Muscle layer of colon (tissue), 2 donors: ENCODE data around the gene RRBP1.

Experiments used
- H3K27ac ChIP-seq: one replicate; pipeline ENCODE4 v1.7.0; 2013; ENCODE audit warnings: low read depth, mild to moderate bottlenecking, low read length, moderate library complexity
- H3K27me3 ChIP-seq, 2 donors: one replicate each; pipeline ENCODE4 v1.7.0; 2013; ENCODE audit warnings: low read length in 2 of 2, mild to moderate bottlenecking in 2 of 2; ENCODE audit not compliant: insufficient read depth in 2 of 2, control insufficient read depth in 1 of 2
- H3K36me3 ChIP-seq: one replicate; pipeline ENCODE4 v1.7.0; 2013; ENCODE audit warnings: mild to moderate bottlenecking, low read length; ENCODE audit not compliant: insufficient read depth
- H3K4me1 ChIP-seq: one replicate; pipeline ENCODE4 v1.7.0; 2013; ENCODE audit warnings: mild to moderate bottlenecking, low read length; ENCODE audit not compliant: insufficient read depth
- H3K4me3 ChIP-seq, 2 donors: one replicate each; pipeline ENCODE4 v1.7.0; 2013; ENCODE audit warnings: low read length in 2 of 2, low read depth in 1 of 2, mild to moderate bottlenecking in 1 of 2, moderate library complexity in 1 of 2
- H3K9ac ChIP-seq: one replicate; pipeline ENCODE4 v1.7.0; 2013; ENCODE audit warnings: low read length
- H3K9me3 ChIP-seq: one replicate; pipeline ENCODE4 v1.7.0; 2013; ENCODE audit warnings: mild to moderate bottlenecking, low read length
- donor health status: abdominal sarcoma.
- donor health status: Adenocarcinoma of cecum.

The RRBP1 gene

DNA sequence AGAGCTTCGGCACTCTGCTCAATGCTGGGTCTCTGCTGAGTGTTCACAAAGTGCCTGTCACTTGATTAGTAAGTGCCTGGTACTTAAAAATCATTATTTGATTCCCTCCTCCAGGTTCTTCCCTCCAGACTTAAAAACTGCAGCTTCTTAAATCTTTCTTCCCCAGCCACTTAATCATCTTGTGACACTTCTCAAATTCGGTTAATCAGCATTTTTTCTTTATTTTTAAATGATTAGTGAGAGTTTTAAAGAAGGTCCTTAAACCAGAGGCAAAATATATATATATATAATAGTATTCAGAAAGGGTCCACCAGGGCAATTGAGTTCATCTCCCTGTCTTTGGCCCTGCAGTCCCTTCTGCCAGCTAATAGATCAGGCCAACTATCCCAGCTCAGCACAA is 9.7 kb upstream of the RRBP1 start:
- H3K9me3 ChIP-seq: no peaks in the 10 kb centered on the region
- no peak overlapping the region for H3K9ac ChIP-seq
- no peaks in the 10 kb centered on the region for H3K36me3 ChIP-seq
- no peak overlapping the region for H3K4me3 ChIP-seq
- H3K4me1 ChIP-seq: no peaks in the 10 kb centered on the region
- no peak overlapping the region for H3K27ac ChIP-seq
- no peaks in the 10 kb centered on the region for H3K27me3 ChIP-seq

DNA sequence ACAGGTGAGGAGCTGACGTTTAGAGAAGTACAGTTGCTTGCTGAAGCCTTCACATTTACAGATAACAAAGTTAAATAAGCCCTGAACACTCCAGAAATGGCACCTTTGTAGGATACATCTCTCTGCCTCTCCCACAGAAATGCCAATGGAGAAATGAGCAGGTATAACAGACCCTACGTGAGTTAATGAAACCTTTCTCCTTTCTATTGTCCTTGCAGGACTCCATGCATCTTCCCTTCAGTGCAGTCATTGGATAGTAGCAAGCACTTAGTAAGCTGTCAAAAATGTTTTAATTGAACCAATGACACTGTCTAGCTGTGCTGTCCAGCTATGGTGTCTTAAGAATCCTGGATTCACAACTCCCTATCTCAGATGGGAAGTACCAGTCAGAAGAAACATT is 8.1 kb upstream of the RRBP1 start:
- Histone ChIP-seq H3K9ac (no peak overlapping the region), H3K4me3 (no peak overlapping the region), H3K27me3 (no peaks in the 10 kb centered on the region), H3K27ac (no peak overlapping the region), H3K9me3 (no peaks in the 10 kb centered on the region), H3K36me3 (no peaks in the 10 kb centered on the region), H3K4me1 (no peaks in the 10 kb centered on the region)

- H3K4me3 ChIP-seq: no peak overlapping the region
- no peaks in the 10 kb centered on the region for H3K4me1 ChIP-seq
- no peak overlapping the region for H3K27ac ChIP-seq
- no peaks in the 10 kb centered on the region for H3K36me3 ChIP-seq
- H3K9me3 ChIP-seq: no peaks in the 10 kb centered on the region
- no peak overlapping the region for H3K9ac ChIP-seq
- no peaks in the 10 kb centered on the region for H3K27me3 ChIP-seq
Measured at GRCh38 chr20:17688965-17689364, 6.9 kb upstream of the RRBP1 start.

DNA sequence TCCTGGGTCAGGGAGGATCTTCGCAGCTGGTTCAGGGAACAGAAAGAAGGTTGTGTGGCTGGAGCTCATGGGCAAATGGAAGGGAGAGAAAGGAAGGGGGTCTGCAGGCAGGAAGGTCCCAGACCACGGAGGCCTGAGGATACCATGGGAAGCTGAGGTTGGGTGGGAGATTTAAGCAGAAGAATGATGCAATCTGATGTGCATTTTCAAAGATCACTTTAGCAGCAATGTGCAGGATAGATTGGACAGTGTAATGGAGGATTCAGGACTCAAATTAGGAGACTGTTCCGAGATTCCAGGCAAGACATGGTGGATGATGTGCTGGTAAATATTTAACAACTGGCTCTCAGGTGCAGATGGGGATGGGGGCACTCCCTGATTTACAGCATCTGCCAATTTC is 5.8 kb upstream of the RRBP1 start:
- H3K27me3 ChIP-seq: no peaks in the 10 kb centered on the region
- no peaks in the 10 kb centered on the region for H3K9me3 ChIP-seq
- peaks cover 1% of the 10 kb centered on the region for H3K4me1 ChIP-seq
- H3K4me3 ChIP-seq: no peak overlapping the region
- H3K9ac ChIP-seq: no peak overlapping the region
- H3K36me3 ChIP-seq: no peaks in the 10 kb centered on the region
- H3K27ac ChIP-seq: no peak overlapping the region

DNA sequence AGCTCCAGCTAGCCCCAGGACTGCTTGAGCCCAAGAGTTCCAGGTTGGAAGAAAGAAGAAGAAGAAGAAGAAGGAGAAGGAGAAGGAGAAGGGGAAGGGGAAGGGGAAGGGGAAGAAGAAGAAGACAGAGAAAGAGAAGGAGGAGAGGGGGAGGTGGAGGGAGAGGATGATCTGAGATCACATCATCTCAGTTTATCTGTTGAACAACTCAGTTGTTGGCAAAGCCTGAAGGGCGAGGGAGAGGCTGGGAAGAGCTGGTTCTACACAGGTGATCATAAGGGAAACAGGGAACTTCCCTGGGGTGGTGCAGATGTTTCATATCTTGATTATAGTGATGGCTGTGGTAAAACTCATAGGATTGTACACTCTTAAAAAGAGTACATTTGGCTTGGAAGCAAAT is 3.1 kb upstream of the RRBP1 start:
- Histone ChIP-seq H3K36me3 (no peaks in the 10 kb centered on the region), H3K4me3 (no peak overlapping the region), H3K9ac (no peak overlapping the region), H3K4me1 (peaks cover 10% of the 10 kb centered on the region), H3K27ac (no peak overlapping the region), H3K27me3 (no peaks in the 10 kb centered on the region), H3K9me3 (no peaks in the 10 kb centered on the region)

DNA sequence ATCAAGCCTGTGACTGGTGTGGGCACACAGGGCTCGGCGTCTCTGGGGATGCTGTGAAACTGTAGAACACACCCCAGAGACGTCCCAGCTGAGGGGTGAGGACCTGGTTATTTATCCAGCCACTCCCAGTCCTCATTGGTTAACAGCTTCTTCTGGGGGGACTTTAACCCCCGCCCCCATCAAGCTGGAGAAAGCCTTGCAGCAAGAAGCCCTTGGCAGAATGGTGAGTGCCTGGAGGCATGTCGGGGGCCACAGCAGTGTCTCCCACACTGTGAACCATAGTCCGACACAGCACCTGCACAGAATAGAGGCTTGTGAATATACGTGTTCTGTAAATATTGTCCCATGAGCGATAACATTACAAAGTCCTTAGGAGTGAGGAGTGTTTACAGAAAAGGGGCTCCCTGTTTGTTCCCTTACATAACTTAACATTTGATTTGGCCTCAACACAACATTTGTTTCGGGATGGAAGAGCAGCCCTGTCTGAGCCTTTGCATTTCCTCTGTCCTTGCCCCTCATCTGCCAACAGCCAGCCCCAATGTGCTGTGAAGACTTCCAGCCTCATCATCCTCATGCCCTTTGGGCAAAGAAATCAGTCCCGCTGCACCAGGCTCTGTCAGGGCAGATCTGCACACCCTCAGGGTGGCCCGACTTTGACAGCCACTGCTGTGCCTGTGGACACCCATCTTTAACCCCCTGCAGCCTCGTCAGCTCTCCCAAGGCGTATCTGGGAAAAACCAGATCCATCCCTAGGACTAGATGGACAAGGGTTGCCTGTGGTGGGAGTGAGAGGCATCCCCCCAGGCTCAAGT is 2.2 kb upstream of the RRBP1 start:
- no peak overlapping the region for H3K9ac ChIP-seq
- H3K4me3 ChIP-seq: no peak overlapping the region
- H3K27me3 ChIP-seq: no peaks in the 10 kb centered on the region
- H3K4me1 ChIP-seq: peaks cover 19% of the 10 kb centered on the region
- H3K27ac ChIP-seq: no peak overlapping the region
- no peaks in the 10 kb centered on the region for H3K36me3 ChIP-seq
- no peaks in the 10 kb centered on the region for H3K9me3 ChIP-seq

DNA sequence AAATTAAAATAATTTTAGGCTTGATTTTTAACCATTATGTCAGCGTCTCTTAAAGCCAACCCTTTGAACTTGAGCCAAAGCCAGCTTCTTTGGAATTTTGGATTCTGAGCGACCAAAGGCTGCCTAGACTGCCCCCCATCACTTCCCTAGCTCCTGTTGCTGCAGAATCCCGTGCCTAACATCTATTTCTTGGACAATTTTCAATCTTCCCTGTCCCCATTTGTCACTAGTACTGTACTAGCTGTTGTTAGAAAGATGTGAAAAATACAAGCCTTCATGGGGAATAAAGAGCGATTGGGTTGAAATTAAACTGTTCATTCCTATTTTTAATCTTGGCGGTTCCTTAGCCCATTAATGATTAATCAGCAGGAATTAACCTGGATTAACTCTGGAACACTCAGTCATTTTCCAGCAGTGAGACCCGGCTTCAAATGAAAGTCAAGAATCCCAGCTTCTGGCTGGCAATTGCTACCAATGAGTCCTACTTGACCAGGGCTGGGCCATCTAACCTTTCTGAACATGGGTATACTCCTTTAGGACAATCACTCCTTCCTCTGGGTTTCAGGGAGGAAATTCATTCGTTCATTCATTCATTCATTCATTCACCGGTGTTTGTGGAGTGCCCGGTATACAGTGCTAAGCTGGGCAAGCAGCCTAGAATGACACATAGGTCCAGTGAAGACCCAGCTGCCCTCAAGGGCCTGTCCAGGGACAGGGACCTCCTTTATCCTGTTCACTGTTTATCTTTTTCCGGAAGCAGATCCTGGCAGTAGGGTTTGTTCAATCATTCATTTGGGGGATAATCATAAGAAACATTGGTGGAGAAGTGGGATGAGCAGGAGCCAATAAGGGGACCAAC is 1.4 kb upstream of the RRBP1 start:
- Histone ChIP-seq H3K36me3 (no peaks in the 10 kb centered on the region), H3K27ac (no peak overlapping the region), H3K27me3 (no peaks in the 10 kb centered on the region), H3K9me3 (no peaks in the 10 kb centered on the region), H3K4me3 (no peak overlapping the region), H3K9ac (no peak overlapping the region), H3K4me1 (peaks cover 20% of the 10 kb centered on the region)

DNA sequence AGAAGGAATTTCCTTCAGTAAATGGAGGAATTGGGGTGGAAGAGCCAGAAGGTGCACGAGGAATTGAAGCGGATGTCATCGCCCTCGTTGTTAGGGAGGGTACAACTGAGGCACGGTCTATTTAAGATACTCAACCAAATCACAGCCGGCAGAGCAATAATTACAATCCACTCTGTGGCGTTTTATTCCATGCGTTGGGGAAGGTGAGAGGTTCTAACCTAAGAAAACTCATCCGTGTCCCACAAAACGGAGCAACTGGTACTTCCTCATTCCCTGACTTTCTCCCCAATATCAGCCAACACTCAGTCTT is 802 bp upstream of the RRBP1 start:
- Histone ChIP-seq H3K9me3 (no peaks in the 10 kb centered on the region), H3K4me1 (peaks cover 20% of the 10 kb centered on the region), H3K36me3 (no peaks in the 10 kb centered on the region), H3K9ac (no peak overlapping the region), H3K27ac (peak overlapping the region; percentile 49), H3K4me3 (peak overlapping the region; percentile 58 to 65), H3K27me3 (no peaks in the 10 kb centered on the region)

- Histone ChIP-seq H3K27ac (peak overlapping the region; percentile 87), H3K36me3 (no peaks in the 10 kb centered on the region), H3K27me3 (no peaks in the 10 kb centered on the region), H3K9me3 (no peaks in the 10 kb centered on the region), H3K4me1 (peaks cover 20% of the 10 kb centered on the region), H3K9ac (no peak overlapping the region), H3K4me3 (peak overlapping the region in 1 of 2 donors; percentile 60)
Measured at GRCh38 chr20:17681726-17682102, 328 bp downstream of the RRBP1 start.

GRCh38 chr20:17680836-17681725 is 961 bp downstream of the RRBP1 start:
- no peaks in the 10 kb centered on the region for H3K27me3 ChIP-seq
- peak overlapping the region; percentile 77 for H3K9ac ChIP-seq
- peak overlapping the region; percentile 93 for H3K27ac ChIP-seq
- H3K36me3 ChIP-seq: no peaks in the 10 kb centered on the region
- peak overlapping the region; percentile 75 to 84 for H3K4me3 ChIP-seq
- H3K4me1 ChIP-seq: peaks cover 21% of the 10 kb centered on the region
- H3K9me3 ChIP-seq: no peaks in the 10 kb centered on the region
